NOMO-1 treated with dmso at 0.1 percent for 144 hours (cell line): ENCODE measurements around the gene IDUA.

Experiments used
- DNase-seq: peaks from one replicate; lab custom pipeline; 2025; ENCODE audit not compliant: unreplicated experiment; lab: John Stamatoyannopoulos, UW

The IDUA gene

DNA sequence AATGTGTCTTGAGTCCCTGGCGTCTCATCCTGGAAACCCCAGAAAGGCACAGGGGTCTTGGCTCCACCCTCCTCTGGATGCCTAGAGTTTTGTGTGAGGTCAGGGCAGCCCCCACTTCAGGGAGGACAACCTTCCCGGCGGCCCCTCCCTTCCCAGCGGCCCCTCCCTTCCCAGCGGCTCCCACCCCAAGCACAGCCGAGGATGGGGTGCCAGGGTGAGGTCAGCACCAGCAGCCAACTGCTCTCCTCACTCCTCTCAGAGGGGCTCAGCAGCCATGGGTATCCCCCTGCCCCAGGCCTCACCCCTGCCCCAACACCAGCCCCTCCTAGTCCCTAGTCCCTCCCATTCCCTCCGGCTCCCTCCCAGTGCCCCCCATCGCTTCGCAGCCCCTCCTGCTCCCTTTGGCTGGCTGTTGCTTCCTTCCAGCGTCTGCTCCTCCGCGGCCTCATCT lies 30.9 kb upstream of the IDUA start:
- no peak for DNase-seq

DNA sequence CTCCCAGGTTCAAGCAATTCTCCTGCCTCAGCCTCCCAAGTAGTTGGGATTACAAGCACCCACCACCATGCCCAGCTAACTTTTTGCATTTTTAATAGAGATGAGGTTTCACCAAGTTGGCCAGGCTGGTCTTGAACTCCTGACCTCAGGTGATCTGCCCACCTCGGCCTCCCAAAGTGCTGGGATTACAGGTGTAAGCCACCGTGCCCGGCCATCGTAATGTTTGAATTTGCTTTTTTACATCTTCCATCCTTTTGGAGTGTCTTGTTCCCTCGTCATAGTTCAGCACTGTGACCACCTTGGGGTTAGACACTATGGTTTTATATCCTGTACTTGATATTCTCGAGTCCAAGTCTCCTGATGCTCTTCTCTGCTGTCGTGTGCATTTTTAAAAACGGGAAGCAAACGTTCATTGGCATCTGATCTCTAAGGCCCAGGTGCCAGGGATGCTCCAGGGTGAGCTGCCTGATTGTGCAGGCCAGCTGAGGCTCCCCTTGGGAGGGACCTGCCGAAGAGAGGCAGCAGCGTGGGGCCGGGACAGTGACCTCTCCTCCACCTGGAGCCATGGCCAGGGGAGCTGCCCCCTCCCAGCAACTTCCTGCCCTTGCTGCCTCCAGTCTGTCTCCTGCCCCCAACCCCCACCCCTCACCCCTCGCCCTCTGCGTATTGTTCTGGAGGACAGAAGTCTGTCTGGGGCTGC lies 30.2 kb upstream of the IDUA start:
- no peak for DNase-seq

DNA sequence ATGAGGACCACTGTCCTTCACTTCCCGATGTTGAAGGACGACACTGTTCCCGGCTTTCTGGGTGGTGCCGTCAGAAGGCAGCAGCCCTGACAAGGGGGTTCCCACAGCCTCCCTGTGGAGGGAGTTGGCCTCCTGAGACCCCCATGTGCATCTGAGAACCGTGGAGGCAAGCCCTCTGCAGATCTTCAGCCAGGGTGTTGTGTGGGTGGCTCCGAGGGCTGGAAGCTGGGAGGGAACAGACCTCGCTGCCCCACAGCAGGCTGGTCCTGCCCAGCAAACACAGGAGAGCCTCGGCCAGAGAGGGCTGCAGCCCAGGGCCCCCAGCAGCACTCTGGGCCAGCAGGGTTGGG lies 29.6 kb upstream of the IDUA start:
- DNase-seq = no peak

DNA sequence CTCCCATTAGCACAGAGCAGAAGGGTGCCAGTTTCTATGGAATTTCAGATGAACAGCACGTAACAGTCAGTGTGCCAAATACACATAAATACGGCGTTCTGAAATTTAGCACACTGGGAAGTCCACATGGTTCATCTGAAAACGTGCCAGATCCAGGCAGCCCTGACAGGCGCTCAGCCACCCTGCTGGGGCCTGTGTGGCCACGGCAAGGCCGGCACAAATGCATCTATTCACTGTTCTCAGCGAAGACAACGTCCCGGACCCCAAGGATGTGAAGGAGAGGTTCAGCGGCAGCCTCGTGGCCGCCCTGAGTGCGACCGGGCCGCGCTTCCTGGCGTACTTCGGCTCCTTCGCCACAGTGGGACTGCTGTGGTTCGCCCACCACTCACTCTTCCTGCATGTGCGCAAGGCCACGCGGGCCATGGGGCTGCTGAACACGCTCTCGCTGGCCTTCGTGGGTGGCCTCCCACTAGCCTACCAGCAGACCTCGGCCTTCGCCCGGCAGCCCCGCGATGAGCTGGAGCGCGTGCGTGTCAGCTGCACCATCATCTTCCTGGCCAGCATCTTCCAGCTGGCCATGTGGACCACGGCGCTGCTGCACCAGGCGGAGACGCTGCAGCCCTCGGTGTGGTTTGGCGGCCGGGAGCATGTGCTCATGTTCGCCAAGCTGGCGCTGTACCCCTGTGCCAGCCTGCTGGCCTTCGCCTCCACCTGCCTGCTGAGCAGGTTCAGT lies 29.1 kb upstream of the IDUA start:
- no peak for DNase-seq

DNA sequence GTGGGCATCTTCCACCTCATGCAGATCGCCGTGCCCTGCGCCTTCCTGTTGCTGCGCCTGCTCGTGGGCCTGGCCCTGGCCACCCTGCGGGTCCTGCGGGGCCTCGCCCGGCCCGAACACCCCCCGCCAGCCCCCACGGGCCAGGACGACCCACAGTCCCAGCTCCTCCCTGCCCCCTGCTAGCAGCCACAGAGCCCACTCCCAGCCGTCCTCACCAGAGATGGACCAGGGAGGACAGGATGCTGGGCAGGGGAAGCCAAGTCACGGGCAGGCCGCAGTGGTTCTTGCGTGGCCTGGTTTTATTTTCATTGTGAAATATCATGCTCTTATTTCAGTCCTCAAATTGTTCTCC lies 28.6 kb upstream of the IDUA start:
- no peak for DNase-seq

DNA sequence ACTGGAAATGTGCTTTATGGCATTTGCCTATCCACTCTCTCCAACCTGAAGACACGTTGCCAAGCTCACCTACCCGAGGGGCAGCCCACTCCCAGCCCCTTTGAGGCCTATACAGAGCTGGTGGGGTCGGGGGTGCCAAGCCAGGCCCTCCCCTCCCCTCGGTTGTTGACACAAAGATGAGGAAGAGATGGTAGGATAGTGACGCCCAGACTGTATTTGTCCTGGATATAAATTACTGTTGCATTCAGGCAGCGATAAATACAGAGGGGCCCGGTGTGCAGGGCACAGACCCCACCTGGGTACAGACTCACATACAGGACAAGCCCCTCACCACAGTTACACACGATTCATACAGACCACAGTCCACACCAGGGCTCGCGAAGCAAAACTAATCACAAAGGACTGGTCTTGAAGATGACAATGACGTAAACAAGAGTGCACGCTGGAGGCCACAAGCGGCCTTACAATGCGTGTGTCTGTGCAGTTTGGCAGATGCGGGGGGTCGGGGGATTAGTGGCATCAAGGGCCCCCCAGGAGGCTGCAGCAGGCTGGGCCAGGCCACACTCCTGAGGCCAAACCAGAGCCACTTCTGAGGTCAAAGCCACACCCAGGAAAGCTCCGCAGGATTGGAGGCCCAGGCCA lies 28.0 kb upstream of the IDUA start:
- no peak for DNase-seq

DNA sequence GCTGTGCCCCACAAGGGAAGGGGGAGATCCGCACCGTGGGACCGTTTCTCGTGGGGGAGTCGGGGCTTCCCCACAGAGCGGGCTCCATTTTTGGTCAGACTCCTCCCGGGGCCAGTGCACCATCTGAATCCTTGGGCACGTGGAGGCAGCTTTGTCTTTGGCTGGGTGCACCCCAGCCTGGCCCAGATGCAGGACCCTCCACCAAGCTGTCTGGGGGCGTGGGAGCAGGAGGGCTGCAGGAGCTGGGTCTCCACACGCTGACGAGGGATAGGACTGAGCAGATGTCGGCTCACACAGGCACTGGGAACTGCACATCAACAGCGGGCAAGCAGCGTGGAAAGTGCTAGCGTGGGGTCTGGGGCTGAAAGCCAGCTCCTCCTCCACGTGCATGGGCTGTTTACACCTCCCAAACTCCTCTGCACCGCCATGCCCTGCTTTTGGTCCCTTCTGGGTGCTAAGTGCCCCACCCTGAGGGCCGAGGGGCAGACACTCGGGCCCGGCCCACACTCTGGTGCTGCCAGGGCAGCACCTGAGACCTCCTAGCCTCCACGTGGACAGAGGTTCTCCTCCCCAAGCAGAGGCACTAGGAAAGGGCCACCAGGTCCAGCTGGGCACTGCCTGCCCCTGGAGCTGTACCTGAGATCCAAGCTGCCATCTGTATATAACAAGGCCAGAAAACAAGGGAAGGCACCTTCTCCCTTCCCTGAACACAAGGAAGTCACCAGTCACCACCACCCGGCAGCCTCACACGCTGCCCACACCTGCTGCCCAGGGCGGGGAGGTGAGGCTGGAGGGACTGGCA lies 27.3 kb upstream of the IDUA start:
- DNase-seq = no peak

DNA sequence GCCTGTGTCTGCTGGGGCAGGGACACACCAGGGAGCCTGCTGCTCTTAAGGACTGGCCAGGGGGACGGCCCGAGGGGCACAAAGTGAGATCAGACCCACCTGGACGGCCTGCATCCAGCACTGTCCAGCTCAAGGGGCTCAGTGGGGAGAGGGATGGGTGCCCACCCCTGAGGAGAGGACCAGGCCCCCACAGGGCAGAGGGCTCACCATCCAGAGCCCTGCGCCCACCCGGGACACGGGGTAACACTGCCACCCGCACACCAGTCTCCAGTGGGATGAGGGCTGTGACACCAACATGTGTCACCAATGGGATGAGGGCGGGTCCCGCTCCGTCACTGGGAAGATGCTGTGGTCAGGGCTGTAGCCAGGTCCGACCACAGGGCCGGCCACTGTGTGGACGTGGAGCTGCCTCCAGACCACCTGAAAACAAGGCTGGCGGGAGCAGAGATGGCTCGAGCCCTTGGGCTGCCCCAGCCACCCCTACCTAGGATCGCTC lies 26.7 kb upstream of the IDUA start:
- no peak for DNase-seq

DNA sequence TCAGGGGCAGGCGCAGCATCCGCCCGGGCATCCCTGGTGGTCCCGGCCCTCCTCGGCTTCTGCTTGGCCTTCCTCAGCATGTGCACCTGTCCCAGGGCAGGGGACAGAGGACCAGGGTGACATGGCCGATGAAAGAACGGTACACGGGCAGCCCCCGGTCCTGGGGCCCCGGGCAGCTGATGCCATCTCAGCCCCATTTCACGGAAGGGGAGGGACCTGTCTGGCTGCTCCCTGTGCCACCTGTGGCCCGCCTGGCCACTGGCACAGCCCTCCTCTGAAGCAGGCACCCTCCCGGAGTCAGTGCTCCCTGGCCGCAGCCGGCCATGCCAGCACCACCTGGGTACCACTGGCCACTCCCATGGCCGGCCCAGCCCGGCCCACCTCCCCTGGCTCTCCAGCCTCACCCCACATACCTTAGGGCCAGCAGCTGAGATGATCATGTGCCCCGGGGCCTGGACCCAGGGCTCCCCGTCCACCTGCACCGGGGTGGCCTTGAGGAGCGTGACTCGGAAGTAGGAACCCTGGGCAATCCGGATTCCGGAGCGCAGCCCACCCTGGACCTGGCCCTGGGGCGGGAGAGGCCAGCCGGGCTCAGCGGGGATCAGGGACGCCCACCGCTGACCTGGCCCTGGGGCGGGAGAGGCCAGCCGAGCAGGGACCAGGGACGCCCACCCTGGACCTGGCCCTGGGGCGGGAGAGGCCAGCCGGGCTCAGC lies 26.1 kb upstream of the IDUA start:
- DNase-seq = no peak

DNA sequence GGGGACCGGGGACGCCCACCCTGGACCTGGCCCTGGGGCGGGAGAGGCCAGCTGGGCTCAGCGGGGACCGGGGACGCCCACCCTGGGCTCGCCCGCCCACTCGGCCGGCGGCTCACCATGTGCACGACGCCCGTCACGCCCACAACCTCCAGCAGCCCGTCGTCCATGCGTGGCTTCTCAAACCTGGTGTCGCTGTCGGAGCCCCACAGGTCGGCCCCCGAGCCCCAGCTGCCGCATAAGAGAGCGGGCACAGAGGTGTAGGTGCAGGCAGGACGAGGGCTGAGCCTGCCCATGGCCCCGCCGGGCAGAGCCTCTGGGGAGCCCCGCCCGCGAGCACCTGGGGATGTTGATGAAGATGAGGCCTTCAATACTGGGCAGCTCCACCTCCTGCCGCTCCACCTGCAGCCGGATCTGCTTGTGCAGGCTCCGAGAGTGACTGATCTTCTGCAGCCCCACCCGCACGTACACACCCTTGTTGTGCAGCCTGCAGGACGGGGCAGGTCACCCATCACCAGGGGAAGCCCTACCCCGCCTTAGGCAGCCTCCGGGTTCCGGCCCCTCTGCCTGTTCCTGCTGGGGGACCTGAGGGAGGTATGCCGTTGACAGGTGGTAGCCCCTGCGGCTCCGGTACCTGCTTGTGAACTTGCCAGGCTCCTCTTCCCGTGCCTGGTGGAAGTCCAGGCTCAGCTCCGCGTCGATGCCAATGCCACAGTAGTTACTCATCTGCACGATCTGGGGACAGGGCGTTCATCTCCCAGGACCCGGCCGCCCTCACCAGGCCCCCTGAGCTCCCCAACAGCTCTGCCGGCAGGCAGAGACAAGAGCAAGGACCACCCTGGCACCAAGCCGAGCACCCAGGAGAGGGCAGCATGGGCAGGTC lies 25.3 kb upstream of the IDUA start:
- no peak for DNase-seq

DNA sequence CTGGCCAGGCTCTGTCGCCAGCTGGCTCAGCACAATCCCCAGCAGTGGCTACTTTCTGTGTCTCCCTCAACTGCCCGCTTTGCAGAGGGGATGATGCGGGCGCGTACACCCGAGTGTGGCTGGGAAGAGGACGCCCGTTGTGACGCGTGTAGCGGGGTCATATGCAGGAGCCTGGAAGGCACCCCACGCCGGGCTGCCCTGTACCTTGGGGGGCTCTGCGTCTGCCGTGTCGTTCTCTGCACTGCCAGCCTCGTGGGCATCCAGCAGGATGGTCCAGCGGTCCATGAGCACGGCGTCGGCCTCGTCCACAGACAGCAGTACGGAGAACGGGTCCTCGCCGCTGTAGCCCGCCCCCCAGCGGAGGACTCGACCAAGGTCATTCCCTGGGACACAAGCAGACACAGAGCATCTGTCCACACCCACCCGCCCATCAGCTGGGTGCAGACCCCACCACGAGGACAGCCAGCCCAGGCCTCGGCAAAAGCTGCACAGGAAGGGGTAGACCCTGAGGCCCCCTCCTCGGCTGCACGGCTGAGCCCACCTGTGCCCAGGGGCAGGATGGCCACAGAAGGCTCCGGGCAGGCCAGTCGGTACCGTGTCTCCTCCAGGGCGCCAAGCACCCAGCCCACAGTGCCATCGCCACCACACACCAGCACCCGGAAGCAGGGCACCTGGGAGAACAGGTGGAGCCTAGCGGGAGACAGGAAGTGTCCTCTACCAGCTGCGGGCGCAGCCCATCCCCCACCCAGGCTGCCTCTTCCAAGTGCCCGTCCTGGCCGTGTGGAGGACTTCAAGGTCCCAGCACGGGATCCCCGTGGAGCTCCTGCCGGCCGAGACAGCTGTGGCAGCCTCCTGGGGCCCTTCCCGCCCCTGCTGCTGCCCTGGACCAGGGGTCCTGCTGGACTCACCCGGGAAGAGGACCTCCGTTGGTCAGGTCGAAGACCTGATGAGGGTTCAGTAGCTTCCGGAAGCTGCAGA lies 24.3 kb upstream of the IDUA start:
- no peak for DNase-seq

DNA sequence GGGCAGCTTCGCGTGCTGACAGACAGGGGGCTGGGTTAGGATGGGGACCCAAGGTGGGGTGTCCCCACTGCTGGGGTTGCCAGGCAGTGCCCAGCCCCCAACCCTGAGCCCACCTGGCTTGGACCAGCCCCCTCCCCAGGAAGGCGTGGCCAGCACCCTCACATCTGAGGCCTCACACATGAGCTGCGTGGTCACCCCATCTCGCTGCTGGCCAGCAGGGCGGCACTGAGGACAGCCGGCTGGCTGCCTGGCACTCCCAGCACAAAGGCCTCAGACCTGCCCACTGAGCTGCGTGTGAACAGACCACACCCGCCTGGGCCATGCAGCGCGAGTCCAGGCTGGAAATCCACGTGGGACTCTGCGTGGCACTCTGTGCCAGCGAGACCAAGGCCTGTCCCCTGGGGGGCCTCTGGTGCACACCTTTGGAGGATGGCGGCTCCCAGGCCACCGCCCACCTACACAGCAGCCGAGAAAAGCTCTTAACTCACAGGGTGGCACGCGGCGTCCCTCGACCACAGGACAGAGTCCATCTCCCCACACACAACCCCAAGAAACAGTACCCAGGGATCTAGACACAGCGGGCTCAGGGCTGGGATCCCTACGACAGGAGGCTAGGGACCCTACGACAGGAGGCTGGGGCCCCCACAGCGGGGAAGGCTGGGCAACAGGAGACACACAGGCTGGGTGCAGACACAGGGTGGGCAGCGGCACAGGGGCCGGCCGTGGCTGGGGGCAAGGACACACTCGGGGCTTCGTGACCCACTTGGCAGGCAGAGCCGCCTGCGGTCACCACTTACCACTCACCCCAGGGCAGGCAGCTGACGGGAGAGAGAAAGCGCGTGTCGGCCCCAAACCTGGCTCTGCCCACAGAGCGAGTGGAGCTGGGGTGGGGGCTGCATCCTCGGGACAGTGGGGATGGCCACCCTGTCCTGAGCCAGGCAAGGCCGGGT lies 23.3 kb upstream of the IDUA start:
- DNase-seq = no peak

DNA sequence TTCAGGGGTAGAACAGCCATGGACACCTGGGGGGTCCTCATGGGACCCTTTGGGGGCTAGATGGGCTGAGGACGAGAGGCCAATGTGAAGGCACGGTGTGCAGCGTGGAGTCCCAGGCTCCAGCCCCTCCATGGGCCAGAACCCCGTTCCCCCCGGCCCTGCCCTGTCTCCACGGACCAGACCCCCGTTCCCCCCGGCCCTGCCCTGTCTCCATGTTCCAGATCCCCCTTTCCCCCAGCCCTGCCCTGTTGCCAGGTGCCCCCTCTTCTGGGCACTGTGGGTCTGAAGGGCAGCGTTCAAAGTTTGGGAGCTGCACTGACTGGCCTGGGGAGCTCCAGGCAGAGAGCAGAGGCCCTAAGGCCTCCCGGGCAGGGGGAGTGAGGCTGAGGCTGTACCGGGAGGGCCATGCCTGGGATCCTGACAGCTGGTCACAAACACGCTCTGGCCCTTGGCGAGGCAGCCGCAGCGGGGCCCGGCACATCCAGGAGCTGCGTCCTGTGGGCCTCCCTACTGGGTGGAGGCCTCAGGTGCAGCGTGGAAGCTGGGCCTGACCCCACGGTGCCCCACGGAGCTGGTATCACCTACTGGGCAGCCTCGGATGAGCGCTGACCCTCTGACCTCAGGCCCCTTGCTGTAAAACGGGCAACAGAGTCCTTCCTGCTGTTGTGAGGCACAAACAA lies 22.4 kb upstream of the IDUA start:
- DNase-seq = no peak

DNA sequence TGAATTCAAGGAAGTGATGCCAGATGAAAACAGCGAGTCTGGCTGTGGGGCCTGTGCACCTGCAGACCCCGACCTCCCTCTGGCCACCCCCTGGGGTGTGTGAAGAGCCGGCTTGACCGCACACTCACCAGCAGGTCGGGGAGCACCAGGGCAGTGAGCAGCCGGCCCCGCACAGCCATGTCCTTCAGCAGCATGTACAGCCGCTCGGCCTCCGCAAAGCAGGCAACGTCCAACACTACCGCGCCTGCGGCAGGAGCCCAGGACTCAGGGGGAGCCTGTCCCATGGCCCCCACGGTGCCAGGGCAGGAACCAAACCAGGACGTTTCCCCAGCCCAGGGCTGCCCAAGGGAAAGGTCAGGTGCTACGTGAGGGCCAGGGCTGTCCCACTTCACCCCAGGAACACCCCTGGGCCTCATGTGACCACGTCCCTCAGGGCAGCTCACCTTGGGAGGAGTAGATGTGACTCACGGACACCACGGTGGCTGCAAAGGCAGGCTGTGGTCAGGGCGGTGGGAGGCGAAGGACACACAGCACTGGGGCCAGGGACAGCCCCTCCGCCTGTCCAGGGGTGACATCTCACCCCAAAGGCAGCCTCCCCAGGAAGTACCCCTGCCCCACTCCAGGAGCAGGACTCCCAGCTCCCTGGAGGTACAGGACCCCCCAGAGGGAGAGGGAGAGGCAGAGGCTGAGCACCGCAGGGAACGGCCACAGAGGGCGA lies 21.6 kb upstream of the IDUA start:
- DNase-seq = no peak

DNA sequence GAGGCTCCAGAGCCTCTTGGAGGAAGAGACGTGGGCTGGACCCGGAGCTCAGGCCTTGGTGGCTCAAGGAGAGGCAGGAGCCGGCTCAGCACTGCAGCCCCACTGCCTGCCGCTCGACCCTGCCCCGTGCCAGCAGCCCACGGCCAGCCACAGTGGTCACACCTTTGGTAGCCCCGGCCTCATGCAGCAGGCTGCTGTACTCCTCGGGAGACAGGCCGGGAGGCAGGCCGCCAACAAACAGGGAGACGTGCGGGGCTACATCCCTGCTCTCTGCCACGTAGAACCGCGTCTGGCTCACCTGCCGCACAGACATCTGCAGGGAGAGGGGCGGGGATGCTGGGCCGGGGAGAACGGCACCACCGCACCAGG lies 21.1 kb upstream of the IDUA start:
- no peak for DNase-seq
